ENCODE results near the gene ENPP3.

The ENPP3 gene

GRCh38 chr6:131765081-131765803 is 128.1 kb downstream of the ENPP3 start:
- DNase-seq (ENCODE audit: low read depth) = no peak

GRCh38 chr6:131765804-131766135 is 128.7 kb downstream of the ENPP3 start:
- DNase-seq (ENCODE audit: low read depth) = no peak

GRCh38 chr6:131766631-131767030 is 129.5 kb downstream of the ENPP3 start:
- no peak for DNase-seq (ENCODE audit: low read depth)

- no peak for DNase-seq (ENCODE audit: low read depth)
These were observed 131.9 kb downstream of the ENPP3 start for GRCh38 chr6:131768964-131769363.

GRCh38 chr6:131769385-131770141 is 132.5 kb downstream of the ENPP3 start:
- no peak for DNase-seq (ENCODE audit: low read depth)

GRCh38 chr6:131770776-131771175 is 133.7 kb downstream of the ENPP3 start:
- no peak for DNase-seq (ENCODE audit: low read depth)

GRCh38 chr6:131773284-131773950 is 136.3 kb downstream of the ENPP3 start:
- DNase-seq (ENCODE audit: low read depth) = no peak

GRCh38 chr6:131775886-131776285 is 138.8 kb downstream of the ENPP3 start:
- DNase-seq (ENCODE audit: low read depth) = no peak

GRCh38 chr6:131776985-131777384 is 139.9 kb downstream of the ENPP3 start:
- no peak for DNase-seq (ENCODE audit: low read depth)

GRCh38 chr6:131778169-131778568 is 141.1 kb downstream of the ENPP3 start:
- no peak for DNase-seq (ENCODE audit: low read depth)

- no peak for DNase-seq (ENCODE audit: low read depth)
These were observed 142.2 kb downstream of the ENPP3 start for GRCh38 chr6:131779304-131779703.

GRCh38 chr6:131780600-131780999 is 143.5 kb downstream of the ENPP3 start:
- DNase-seq (ENCODE audit: low read depth) = no peak

- no peak for DNase-seq (ENCODE audit: low read depth)
These were observed 144.6 kb downstream of the ENPP3 start for GRCh38 chr6:131781687-131782086.

GRCh38 chr6:131782764-131783163 is 145.7 kb downstream of the ENPP3 start:
- DNase-seq (ENCODE audit: low read depth) = no peak

GRCh38 chr6:131784561-131784960 is 147.5 kb downstream of the ENPP3 start:
- no peak for DNase-seq (ENCODE audit: low read depth)

GRCh38 chr6:131787079-131787478 is 150.0 kb downstream of the ENPP3 start:
- no peak for DNase-seq (ENCODE audit: low read depth)

GRCh38 chr6:131787766-131788712 is 150.9 kb downstream of the ENPP3 start:
- DNase-seq (ENCODE audit: low read depth) = no peak

- DNase-seq (ENCODE audit: low read depth) = no peak
These were observed 152.1 kb downstream of the ENPP3 start for GRCh38 chr6:131789219-131789618.

- no peak for DNase-seq (ENCODE audit: low read depth)
These were observed 154.4 kb downstream of the ENPP3 start for GRCh38 chr6:131791476-131791875.

GRCh38 chr6:131792091-131792496 is 155.0 kb downstream of the ENPP3 start:
- DNase-seq (ENCODE audit: low read depth) = no peak

GRCh38 chr6:131795366-131795765 is 158.3 kb downstream of the ENPP3 start:
- DNase-seq (ENCODE audit: low read depth) = no peak

Measured in stimulated activated CD8-positive, alpha-beta memory T cell treated with anti-CD3 and anti-CD28 coated beads, Interleukin-7, amount 100 ng/mL, for 24 hours (primary cell).